GM18873 (cell line): Measurements from ENCODE around the gene IFT20.

ENCODE experiments used
- ATAC-seq: cut with Tn5 transposase; IDR thresholded peaks from one replicate; pipeline ENCODE4 v1.9.1; 2021; ENCODE audit warnings: mild to moderate bottlenecking, moderate library complexity, moderate number of reproducible peaks; ENCODE audit not compliant: unreplicated experiment, low FRiP score

The IFT20 gene

GRCh38 chr17:28335201-28335958, at the start of gene IFT20, which contains the start of gene TNFAIP1:
Gene IFT20 (minus strand): TSS chr17:28335472. CDS start chr17:28331985, 3,487 bp downstream.
Gene TNFAIP1 (plus strand): TSS chr17:28335761. CDS start chr17:28339522, 3,761 bp downstream.
- peak; percentile 93 for ATAC-seq

DNA sequence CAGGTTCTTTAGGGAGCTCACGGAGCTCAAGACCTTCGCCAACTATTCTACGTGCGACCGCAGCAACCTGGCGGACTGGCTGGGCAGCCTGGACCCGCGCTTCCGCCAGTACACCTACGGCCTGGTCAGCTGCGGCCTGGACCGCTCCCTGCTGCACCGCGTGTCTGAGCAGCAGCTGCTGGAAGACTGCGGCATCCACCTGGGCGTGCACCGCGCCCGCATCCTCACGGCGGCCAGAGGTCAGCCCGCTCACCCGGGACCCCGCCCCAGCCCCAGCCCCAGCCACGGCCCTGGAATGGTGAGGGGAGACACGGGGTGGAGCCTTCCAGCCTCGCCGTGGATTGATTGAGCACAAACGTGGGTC, 49.7 kb upstream of the IFT20 start:
- no peak for ATAC-seq

DNA sequence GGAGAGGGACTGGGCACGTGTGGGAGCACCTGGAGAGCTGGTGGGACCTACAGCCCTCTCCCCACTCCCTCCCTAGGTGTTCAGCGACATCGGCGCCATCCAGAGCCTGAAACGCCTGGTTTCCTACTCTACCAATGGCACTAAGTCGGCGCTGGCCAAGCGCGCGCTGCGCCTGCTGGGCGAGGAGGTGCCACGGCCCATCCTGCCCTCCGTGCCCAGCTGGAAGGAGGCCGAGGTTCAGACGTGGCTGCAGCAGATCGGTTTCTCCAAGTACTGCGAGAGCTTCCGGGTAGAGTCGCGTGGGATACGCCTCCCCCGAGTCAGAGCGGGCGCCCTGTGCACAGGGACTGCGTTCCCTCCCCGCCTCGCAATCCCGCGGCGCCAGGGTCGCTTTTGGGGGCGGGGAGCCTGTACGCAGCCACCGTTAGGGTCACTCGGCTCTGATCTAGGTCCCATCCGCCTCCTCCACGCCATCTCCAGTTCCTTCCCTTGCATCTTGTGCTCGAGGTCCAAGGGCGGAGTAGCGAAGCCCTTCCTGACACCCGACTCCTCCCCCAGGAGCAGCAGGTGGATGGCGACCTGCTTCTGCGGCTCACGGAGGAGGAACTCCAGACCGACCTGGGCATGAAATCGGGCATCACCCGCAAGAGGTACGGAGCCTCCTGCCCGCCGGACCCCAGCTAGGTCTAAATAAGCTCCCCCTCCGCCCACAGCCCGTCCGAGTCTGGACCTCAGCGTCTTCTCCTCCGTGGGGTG, 49.2 kb upstream of the IFT20 start:
- ATAC-seq: no peak

- ATAC-seq: no peak
Measured at GRCh38 chr17:28381141-28381825, 46.0 kb upstream of the IFT20 start.

DNA sequence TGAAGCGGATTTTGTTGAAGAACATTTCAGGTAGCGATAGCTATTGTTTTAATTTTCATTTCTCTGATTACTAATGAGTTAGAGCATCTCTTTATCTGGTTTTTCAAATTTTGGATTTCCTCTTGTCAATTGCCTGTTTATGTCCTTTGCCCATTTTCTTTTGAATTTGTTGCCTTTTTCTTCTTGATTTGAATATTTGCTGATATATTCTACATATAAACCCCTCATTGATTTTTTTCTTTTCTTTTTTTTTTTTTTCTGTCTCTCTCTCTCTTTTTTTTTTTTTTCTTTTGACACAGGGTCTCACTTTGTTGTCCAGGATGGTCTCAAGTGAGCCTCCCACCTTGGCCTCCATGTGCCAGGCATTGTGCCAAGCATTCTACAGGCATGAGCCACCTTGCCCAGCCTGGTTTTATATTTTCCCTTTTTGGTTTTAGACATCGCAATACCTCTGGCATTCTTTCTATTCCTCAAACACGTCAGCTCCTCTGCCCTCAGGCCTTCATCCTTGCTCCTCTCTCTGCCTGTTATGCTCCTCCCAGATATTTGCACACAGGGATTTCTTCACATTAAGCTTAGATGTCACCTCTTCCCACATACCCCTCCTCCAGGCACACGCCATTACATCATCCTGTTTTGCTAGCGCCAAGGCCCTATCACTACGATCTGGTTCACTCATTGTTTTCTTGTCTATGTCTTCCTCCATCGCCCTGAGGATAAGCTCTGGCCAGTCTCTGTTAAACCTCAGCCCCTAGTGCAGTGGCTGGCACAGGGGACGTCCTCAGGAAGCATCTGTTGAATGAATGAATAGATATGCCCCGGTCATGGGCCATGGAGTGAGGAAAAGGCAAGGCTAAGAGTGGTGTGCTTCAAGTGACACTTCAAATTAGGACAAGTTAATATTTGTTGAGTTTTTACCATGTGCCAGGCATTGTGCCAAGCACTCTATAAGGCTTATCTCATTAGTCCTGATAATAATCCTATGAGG, 44.8 kb upstream of the IFT20 start:
- no peak for ATAC-seq

- no peak for ATAC-seq
Measured at GRCh38 chr17:28372945-28373274, 37.6 kb upstream of the IFT20 start.

DNA sequence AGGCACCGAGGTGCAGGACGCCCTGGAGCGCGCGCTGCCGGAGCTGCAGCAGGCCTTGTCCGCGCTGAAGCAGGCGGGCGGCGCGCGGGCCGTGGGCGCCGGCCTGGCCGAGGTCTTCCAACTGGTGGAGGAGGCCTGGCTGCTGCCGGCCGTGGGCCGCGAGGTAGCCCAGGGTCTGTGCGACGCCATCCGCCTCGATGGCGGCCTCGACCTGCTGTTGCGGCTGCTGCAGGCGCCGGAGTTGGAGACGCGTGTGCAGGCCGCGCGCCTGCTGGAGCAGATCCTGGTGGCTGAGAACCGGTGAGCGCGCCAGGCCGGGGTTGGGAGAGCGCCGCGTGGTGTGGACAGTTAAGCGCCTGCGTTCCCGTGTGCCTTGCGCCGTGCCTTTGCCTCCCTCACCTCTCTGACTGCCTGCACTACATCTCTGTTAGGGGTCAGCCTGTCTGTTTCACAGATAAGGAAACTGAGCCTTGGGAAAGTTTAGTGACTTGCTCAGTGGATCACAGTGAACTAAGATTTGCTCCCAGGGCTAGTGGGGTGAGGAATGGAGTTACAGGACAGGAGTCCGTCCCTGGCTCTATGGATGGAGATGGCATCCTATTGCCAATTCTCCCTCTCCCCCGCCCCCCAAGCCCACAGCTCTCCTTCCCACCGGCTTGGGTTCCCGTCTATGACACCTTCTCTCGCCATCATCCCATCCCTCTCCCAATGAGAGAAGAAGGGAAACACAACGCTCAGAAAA, 37.1 kb upstream of the IFT20 start:
- no peak for ATAC-seq

DNA sequence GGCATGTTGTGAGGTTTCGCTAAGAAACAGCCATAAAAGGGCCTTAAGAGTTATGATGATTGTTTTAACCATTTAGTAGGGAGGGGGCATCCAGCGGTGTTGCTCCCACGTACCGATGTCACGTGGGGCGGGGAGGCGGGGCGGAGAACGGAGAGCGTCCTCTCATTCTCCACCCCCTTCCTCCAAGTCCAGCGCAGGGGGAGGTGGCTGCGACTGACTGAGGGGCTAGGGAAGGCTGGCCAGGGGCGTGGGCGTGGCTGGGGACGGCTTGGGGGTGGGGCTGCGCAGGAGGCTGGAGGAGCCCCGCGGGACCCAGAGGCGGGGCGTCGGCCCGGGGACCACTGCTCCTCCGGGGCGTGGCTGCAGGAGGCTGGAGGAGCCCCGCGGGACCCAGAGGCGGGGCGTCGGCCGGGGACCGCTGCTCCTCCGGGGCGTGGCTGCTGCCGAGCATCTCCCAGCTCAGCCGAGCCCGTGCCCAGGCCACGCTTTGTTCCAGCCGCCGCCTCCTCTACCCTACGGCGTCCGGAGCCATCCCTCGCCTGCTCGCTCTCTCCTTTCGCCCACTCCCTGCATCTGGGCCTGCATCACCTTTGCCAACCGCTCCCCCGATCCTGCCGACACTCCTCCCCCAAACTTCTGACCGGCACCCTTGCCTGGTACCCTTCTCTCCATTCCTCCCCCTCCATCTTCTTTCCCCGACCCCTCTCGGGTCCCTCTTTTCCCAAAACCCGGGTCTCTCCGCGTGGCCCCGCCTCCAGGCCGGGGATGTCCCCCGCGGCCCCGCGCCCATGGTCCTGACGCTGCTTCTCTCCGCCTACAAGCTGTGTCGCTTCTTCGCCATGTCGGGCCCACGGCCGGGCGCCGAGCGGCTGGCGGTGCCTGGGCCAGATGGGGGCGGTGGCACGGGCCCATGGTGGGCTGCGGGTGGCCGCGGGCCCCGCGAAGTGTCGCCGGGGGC, 36.3 kb upstream of the IFT20 start, which contains the start of gene SARM1:
Gene SARM1 (plus strand): TSS at position 450 of the 958 bp plus-strand sequence. CDS start 339 bp downstream, at position 789.
- no peak for ATAC-seq

- no peak for ATAC-seq
Measured at GRCh38 chr17:28370744-28371103, 35.5 kb upstream of the IFT20 start.

- ATAC-seq: no peak
Measured at GRCh38 chr17:28370035-28370743, 34.9 kb upstream of the IFT20 start, which contains the start of gene VTN. Gene VTN (minus strand): TSS chr17:28370307. CDS start chr17:28370203, 104 bp downstream.

- ATAC-seq: no peak
Measured at GRCh38 chr17:28369684-28370034, 34.4 kb upstream of the IFT20 start.

DNA sequence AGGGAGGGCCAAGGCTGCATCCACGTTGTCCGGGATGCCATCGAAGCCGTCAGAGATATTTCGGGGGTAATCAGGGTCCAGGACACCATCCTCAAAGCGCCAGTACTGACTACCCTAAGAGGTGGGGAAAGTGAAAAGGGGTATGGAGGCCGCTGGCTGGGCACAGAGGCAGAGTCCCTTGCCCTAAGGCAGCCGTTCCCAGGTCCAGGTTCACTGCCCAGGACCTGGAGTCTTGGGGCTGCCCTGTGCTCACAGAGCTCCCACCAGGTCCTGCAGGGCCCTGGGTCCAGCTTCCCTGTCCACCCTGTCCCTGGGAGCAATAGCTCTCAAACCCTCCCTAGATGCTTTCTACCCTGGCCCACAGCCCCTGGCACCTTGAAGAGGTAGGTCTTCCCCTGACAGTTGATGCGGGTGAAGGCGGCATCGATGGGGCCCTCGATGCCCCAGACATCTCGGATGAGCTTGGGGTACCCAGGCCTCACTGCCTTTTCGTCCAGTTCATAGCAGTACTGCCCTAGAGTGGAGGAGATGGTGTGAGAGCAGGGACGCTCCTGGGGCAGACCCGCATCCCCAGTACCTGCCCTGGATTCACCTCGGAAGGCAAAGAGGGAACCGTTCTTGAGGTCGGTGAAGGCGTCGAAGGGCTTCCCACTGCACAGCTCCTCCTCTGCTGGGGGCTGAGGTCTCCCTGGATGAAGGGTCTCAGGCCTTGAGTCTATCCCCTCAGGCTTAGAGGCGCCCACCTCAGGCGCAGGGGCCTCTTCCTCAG, 33.8 kb upstream of the IFT20 start:
- ATAC-seq: no peak

DNA sequence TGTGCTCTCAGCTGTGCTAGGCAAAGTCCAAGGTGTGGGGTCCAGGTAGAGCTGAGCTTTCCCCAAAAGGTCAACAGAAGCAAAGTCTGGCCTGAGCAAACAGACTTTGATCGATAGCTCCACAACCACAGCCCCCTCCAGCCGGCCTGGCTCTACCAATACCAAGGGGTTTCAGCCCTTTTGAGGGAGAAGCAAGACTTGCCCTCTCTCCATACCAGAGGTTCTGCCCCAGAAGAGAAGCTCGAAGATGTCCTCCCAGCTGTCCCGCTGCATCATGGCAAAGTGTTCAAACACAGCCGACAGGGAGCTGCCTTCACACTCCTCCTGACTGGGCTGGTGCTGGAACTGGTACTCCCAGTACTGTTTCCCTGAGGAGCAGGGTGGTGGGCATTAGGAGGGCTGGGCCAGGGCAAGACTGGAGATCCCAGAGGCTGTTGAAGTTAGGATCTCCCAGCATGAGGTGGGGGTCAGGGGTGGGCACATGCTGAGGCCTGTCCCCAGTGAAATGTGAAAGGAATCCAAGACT, 33.1 kb upstream of the IFT20 start:
- ATAC-seq: no peak

- ATAC-seq: no peak
Measured at GRCh38 chr17:28367641-28368305, 32.5 kb upstream of the IFT20 start.

DNA sequence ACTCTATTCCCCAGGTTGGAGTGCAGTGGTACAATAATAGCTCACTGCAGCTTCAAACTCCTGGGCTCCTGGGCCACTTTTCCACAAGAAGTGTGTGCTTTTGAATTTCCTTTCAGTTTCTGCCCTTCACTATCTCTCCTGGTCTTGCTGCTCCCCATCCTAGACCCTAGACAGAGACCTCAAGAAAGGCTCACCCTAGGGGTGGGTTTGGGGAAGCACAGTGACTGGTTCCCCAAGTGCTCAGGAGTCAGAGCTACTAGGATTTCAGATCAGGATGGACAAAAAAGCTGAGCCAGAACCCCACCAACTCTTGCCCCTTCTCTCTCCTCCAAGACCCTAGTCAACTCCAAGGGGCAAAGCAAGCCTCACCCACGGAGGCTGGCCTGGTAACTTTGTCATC, 31.3 kb upstream of the IFT20 start:
- no peak for ATAC-seq

DNA sequence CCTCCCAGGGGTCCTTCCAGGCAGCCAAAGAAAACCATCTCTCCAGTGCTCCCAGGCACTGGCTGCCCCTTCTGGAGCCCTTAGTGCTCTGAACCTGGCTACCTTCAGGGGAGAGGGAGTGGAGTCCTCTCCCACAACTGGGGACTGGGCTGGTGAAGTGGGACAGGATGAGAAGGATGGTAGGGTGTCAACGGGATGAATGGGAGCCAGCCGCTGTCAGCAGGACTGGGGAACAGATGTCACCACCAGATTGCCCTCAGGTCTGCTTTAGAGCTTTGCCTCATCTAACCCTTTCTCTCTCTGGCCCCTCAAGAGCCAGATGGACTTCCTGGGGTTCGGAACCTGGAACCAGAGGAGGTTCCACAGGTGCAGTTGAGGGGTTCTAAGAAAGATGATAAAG, 30.2 kb upstream of the IFT20 start:
- no peak for ATAC-seq
